ENCODE measurements around the gene STRBP.

Gene STRBP

DNA sequence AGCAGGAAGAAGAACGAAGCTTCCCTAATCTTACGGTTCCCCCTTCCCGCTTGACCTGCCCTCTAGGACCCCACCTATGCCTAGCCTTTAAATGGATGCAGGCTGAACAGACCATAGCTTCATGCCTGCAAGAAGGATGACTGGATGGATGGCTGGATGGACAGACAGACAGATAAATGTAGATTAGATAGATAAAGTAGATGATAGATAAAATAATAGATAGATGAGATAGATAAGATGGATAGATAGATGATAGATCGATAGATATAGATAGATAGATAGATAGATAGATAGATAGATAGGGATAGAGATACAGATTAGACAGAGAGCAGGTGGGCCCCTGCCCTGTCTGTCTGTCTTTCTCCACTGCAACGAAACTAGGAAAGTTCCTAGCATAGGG, 162.9 kb downstream of the STRBP start:
- no peaks in the 10 kb centered on the region for H3K27me3 ChIP-seq
- no peak overlapping the region for H3K27ac ChIP-seq
- no peaks in the 10 kb centered on the region for H3K4me1 ChIP-seq (ENCODE audit: control insufficient read depth in 1 of 2, insufficient read depth in 1 of 2, low read depth in 1 of 2, low read length in 1 of 2)
- H3K9me3 ChIP-seq, result no peaks in the 10 kb centered on the region
- peaks cover 75% of the 10 kb centered on the region for H3K36me3 ChIP-seq
- TF ChIP-seq CTCF (IDR thresholded peaks at IDR 0.05), result no peak
- H3K4me3 ChIP-seq (ENCODE audit: low read depth in 1 of 2, low read length in 1 of 2), result no peak overlapping the region

DNA sequence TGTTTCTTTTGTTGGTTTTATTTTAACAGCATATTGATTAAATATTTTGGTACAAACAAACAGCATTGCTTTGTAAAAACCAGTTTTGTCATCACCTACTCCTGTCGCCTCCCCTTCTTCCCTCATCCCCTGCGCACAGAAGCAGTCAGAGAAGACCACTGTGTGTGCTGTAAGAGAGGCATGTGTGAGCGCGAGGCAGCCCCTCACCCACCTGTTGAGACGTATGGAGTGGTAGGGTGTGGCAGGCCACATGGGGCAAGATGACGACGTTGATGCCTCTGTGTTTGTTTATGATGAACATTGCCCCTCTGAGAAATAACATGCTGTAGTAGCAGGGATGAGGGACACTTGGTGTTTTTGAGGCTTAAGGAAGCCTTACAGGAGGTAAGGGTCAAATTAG, 163.6 kb downstream of the STRBP start:
- no peaks in the 10 kb centered on the region for H3K27me3 ChIP-seq
- H3K4me1 ChIP-seq (ENCODE audit: control insufficient read depth in 1 of 2, insufficient read depth in 1 of 2, low read depth in 1 of 2, low read length in 1 of 2), result no peaks in the 10 kb centered on the region
- H3K9me3 ChIP-seq, result no peaks in the 10 kb centered on the region
- H3K27ac ChIP-seq, result no peak overlapping the region
- no peak for TF ChIP-seq CTCF (IDR thresholded peaks at IDR 0.05)
- H3K36me3 ChIP-seq, result peaks cover 75% of the 10 kb centered on the region
- no peak overlapping the region for H3K4me3 ChIP-seq (ENCODE audit: low read depth in 1 of 2, low read length in 1 of 2)

DNA sequence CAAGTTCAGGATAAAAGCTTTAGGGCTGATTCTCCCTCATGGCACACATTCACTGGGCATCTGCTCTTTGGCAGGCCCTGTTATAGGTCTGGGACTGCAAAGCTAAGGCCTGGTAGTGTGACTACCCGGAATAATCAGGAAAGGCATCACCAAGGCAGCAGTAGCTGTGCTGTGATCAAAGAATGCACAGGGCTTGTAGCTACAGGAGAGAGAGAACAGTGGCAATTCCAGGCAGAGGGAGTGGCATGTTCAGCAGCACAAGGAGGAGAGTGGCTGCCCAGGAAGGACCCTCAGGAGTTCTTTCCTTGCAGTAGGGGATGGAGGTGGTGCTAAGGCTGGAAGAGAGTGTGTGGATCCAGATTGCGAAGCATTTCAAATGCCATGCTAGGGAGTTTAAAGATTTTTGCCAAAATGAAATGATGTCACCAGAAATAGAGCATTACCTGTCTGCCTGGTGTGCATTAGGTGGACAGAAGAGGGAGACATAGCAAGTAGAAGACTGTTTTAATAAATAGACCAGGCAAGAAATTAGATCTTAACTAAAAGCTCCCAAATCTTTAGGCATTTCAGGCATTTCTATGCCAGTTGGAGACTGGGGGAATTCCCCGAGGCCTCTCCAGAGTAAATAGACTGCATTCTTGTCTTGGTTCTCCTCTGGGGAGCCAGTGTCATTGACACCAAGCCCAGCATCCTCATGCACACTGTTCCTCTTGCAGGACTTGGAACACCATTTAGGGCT, 165.8 kb downstream of the STRBP start:
- Histone ChIP-seq H3K36me3 (peaks cover 75% of the 10 kb centered on the region), H3K27ac (no peak overlapping the region), H3K27me3 (no peaks in the 10 kb centered on the region), H3K4me3 (ENCODE audit: low read depth in 1 of 2, low read length in 1 of 2) (no peak overlapping the region), H3K4me1 (ENCODE audit: control insufficient read depth in 1 of 2, insufficient read depth in 1 of 2, low read depth in 1 of 2, low read length in 1 of 2) (no peaks in the 10 kb centered on the region), H3K9me3 (no peaks in the 10 kb centered on the region)
- no peak for TF ChIP-seq CTCF (IDR thresholded peaks at IDR 0.05)

DNA sequence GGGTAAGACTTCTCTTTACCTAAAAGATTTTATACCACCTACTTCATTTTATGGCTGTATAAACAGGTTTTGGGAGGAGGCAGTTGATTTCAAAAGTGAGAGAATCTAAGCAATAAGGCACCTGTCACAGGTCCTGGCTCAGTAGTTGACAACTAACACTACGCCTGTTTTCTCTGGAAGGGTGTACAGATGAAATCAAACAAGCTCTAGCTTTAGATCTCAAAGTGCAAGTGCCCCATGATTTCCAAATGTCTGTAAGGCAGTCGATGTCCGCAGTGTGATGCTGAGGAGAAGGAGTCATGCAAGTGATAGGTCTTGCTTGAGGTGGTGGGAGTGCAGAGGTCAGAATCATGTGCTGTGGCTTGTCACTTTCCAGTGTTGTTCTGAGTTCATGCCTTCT, 168.8 kb downstream of the STRBP start:
- Histone ChIP-seq H3K4me1 (ENCODE audit: control insufficient read depth in 1 of 2, insufficient read depth in 1 of 2, low read depth in 1 of 2, low read length in 1 of 2) (no peaks in the 10 kb centered on the region), H3K27ac (no peak overlapping the region), H3K36me3 (peaks cover 81% of the 10 kb centered on the region), H3K9me3 (no peaks in the 10 kb centered on the region), H3K4me3 (ENCODE audit: low read depth in 1 of 2, low read length in 1 of 2) (no peak overlapping the region), H3K27me3 (no peaks in the 10 kb centered on the region)
- no peak for TF ChIP-seq CTCF (IDR thresholded peaks at IDR 0.05)

- TF ChIP-seq CTCF (IDR thresholded peaks at IDR 0.05), result no peak
- peaks cover 76% of the 10 kb centered on the region for H3K36me3 ChIP-seq
- no peak overlapping the region for H3K4me3 ChIP-seq (ENCODE audit: low read depth in 1 of 2, low read length in 1 of 2)
- H3K4me1 ChIP-seq (ENCODE audit: control insufficient read depth in 1 of 2, insufficient read depth in 1 of 2, low read depth in 1 of 2, low read length in 1 of 2), result no peaks in the 10 kb centered on the region
- H3K9me3 ChIP-seq, result no peaks in the 10 kb centered on the region
- no peak overlapping the region for H3K27ac ChIP-seq
- H3K27me3 ChIP-seq, result no peaks in the 10 kb centered on the region
Observed at GRCh38 chr9:123099042-123099441, 169.3 kb downstream of the STRBP start.

All from neutrophil (primary cell).